HuH-7 (cell line): ENCODE results near the gene SLCO2A1.

Experiments
- DNase-seq: peaks from one replicate; pipeline ENCODE4 v3.0.0; 2011; ENCODE audit warnings: low spot score

Gene SLCO2A1

GRCh38 chr3:134060561-134061385 lies 31.0 kb upstream of the SLCO2A1 start:
- DNase-seq, result peak; percentile 42

- DNase-seq, result peak; percentile 37
These were observed 30.2 kb upstream of the SLCO2A1 start for GRCh38 chr3:134059671-134060560.

GRCh38 chr3:134059035-134059601 lies 29.4 kb upstream of the SLCO2A1 start:
- no peak for DNase-seq

- no peak for DNase-seq
These were observed 28.0 kb upstream of the SLCO2A1 start for GRCh38 chr3:134057654-134058110.

- no peak for DNase-seq
These were observed 27.4 kb upstream of the SLCO2A1 start for GRCh38 chr3:134057006-134057653.

GRCh38 chr3:134056464-134056891 lies 26.8 kb upstream of the SLCO2A1 start:
- no peak for DNase-seq

GRCh38 chr3:134055661-134056060 lies 25.9 kb upstream of the SLCO2A1 start:
- no peak for DNase-seq

GRCh38 chr3:134054881-134055280 lies 25.2 kb upstream of the SLCO2A1 start:
- DNase-seq, result no peak

GRCh38 chr3:134054231-134054630 lies 24.5 kb upstream of the SLCO2A1 start:
- DNase-seq, result no peak

- no peak for DNase-seq
These were observed 22.6 kb upstream of the SLCO2A1 start for GRCh38 chr3:134052370-134052769.

GRCh38 chr3:134049676-134050075 lies 20.0 kb upstream of the SLCO2A1 start:
- no peak for DNase-seq

- DNase-seq, result no peak
These were observed 18.7 kb upstream of the SLCO2A1 start for GRCh38 chr3:134048278-134048996.

GRCh38 chr3:134044459-134044858 lies 14.7 kb upstream of the SLCO2A1 start:
- DNase-seq, result no peak

- DNase-seq, result no peak
These were observed 10.3 kb upstream of the SLCO2A1 start for GRCh38 chr3:134040066-134040465.

- no peak for DNase-seq
These were observed 9.6 kb upstream of the SLCO2A1 start for GRCh38 chr3:134039161-134039862.

- no peak for DNase-seq
These were observed 9.0 kb upstream of the SLCO2A1 start for GRCh38 chr3:134038716-134039115.

GRCh38 chr3:134038071-134038491 lies 8.4 kb upstream of the SLCO2A1 start:
- DNase-seq, result no peak

- DNase-seq, result no peak
These were observed 7.4 kb upstream of the SLCO2A1 start for GRCh38 chr3:134037168-134037567.

GRCh38 chr3:134036291-134036690 lies 6.6 kb upstream of the SLCO2A1 start:
- DNase-seq, result no peak

- DNase-seq, result no peak
These were observed 6.1 kb upstream of the SLCO2A1 start for GRCh38 chr3:134035836-134036235.
